Astrocyte (in vitro differentiated cells and primary cell): ENCODE data around the gene PLEKHG3. TPM values are rescaled to one million over a fixed set of nuclear protein-coding genes. Genes with fewer than 3 reads are reported as not detected.
A peak's percentile ranks its signal among the peaks of the same experiment; 100 is the strongest.

Experiments used
- DNase-seq: peaks from one replicate; pipeline ENCODE4 v3.0.0-alpha.2; 2010; ENCODE audit warnings: low read depth
- FAIRE-seq: peaks from 2 replicates; lab custom pipeline; 2011; peaks lifted over from hg19 to GRCh38; lab: Jason Lieb, UNC
- H2AFZ ChIP-seq: 2 replicates; pipeline ENCODE4 v1.6.0; 2012; ENCODE audit warnings: low read depth, low read length, inconsistent platforms
- H3K27ac ChIP-seq: 2 replicates; pipeline ENCODE4 v1.5.1; 2011; ENCODE audit warnings: low read depth, low read length, inconsistent platforms
- H3K27me3 ChIP-seq: 2 replicates; pipeline ENCODE4 v1.6.0; 2011; ENCODE audit warnings: low read length, inconsistent platforms; ENCODE audit not compliant: insufficient read depth
- H3K36me3 ChIP-seq: 2 replicates; pipeline ENCODE4 v1.5.1; 2011; ENCODE audit warnings: low read length, inconsistent platforms; ENCODE audit not compliant: insufficient read depth
- H3K4me1 ChIP-seq: 2 replicates; pipeline ENCODE4 v1.5.1; 2011; ENCODE audit warnings: low read length, inconsistent platforms; ENCODE audit not compliant: insufficient read depth
- H3K4me2 ChIP-seq: 2 replicates; pipeline ENCODE4 v1.6.0; 2012; ENCODE audit warnings: low read length, inconsistent platforms
- H3K4me3 ChIP-seq: 2 replicates; pipeline ENCODE4 v1.5.1; 2011; ENCODE audit warnings: low read depth, mild to moderate bottlenecking, low read length, inconsistent platforms; ENCODE audit not compliant: insufficient read depth
- H3K79me2 ChIP-seq: 2 replicates; pipeline ENCODE4 v1.6.0; 2012; ENCODE audit warnings: mild to moderate bottlenecking, low read length, inconsistent platforms; ENCODE audit not compliant: insufficient read depth
- H3K9ac ChIP-seq: 2 replicates; pipeline ENCODE4 v1.6.0; 2012; ENCODE audit warnings: mild to moderate bottlenecking, low read length, inconsistent platforms
- H3K9me3 ChIP-seq: 2 replicates; pipeline ENCODE4 v1.5.1; 2012; ENCODE audit warnings: low read depth, mild to moderate bottlenecking, low read length, inconsistent platforms; ENCODE audit not compliant: insufficient read depth
- H4K20me1 ChIP-seq: 2 replicates; pipeline ENCODE4 v1.6.0; 2012; ENCODE audit warnings: low read length, inconsistent platforms; ENCODE audit not compliant: insufficient read depth
- H3K27ac Mint-ChIP-seq: one replicate; pipeline ENCODE4 v1.8.0; 2021; ENCODE audit warnings: mild to moderate bottlenecking, mixed read lengths; ENCODE audit not compliant: unreplicated experiment
- H3K27me3 Mint-ChIP-seq: one replicate; pipeline ENCODE4 v1.8.0; 2021; ENCODE audit warnings: low read depth, mixed read lengths; ENCODE audit not compliant: unreplicated experiment
- H3K36me3 Mint-ChIP-seq: one replicate; pipeline ENCODE4 v1.8.0; 2021; ENCODE audit warnings: low read depth, mixed read lengths; ENCODE audit not compliant: unreplicated experiment
- H3K4me1 Mint-ChIP-seq: one replicate; pipeline ENCODE4 v1.8.0; 2021; ENCODE audit warnings: low read depth, mixed read lengths; ENCODE audit not compliant: unreplicated experiment
- H3K4me3 Mint-ChIP-seq: one replicate; pipeline ENCODE4 v1.8.0; 2021; ENCODE audit warnings: mild to moderate bottlenecking, moderate library complexity, mixed read lengths; ENCODE audit not compliant: unreplicated experiment
- H3K9me3 Mint-ChIP-seq: one replicate; pipeline ENCODE4 v1.8.0; 2021; ENCODE audit warnings: mild to moderate bottlenecking, mixed read lengths; ENCODE audit not compliant: unreplicated experiment
- EZH2 ChIP-seq: IDR thresholded peaks from 2 replicates; pipeline ENCODE4 v1.6.1; 2012; ENCODE audit warnings: mild to moderate bottlenecking, low read length, inconsistent platforms; ENCODE audit not compliant: insufficient read depth
- total RNA-seq: library from RNA; stranded (reverse); gene quantifications from 2 replicates; pipeline ENCODE4 v1.2.1, GENCODE V29; 2021
- TF ChIP-seq, protein P1 (sequence below): IDR thresholded peaks from 2 replicates; pipeline ENCODE4 v1.5.1; 2011; ENCODE audit warnings: low read depth, mild to moderate bottlenecking, inconsistent platforms, low read length, moderate library complexity; ENCODE audit not compliant: insufficient read depth

Gene PLEKHG3
- total RNA-seq, 1 donor from 2014 or later, result 98.6 TPM

DNA sequence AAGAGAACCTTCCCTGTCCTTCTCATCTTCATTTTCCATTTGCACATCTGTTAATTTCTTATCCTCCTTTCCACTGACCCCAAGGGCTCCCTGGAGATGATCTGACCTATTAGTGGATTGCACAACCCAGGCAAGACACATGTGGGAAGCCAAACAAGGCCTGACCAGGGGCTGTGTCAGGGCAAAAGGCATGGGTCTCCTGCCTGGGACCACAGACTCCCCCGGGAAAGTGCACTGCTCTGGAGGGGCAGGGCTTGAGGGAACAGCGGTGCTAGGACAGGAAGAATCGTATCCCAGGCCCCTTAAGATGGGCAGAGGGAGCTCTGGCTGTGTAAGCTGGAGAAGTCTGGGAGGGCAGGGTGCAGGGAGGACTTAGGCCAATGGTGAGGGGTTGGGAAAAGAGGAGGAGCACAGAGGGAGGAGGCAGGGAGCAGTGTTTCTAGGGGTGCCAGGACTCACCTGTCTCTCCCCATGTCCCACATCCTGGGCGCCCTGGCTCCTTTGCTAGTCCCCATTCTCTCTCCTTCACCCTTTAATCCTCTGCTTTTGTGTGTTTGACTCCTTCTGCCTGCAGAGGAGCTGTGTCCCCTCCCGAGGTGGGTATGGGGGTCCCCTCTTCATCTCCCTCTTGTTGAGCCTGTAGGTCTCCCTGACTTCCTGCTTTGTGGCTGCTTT is 25.3 kb downstream of the PLEKHG3 start:
- H3K27ac Mint-ChIP-seq, result no peak overlapping the region
- H3K4me2 ChIP-seq, result no peak overlapping the region
- H3K27me3 Mint-ChIP-seq, result no peaks in the 10 kb centered on the region
- FAIRE-seq (no peak), DNase-seq (no peak)
- TF ChIP-seq, protein P1, sequence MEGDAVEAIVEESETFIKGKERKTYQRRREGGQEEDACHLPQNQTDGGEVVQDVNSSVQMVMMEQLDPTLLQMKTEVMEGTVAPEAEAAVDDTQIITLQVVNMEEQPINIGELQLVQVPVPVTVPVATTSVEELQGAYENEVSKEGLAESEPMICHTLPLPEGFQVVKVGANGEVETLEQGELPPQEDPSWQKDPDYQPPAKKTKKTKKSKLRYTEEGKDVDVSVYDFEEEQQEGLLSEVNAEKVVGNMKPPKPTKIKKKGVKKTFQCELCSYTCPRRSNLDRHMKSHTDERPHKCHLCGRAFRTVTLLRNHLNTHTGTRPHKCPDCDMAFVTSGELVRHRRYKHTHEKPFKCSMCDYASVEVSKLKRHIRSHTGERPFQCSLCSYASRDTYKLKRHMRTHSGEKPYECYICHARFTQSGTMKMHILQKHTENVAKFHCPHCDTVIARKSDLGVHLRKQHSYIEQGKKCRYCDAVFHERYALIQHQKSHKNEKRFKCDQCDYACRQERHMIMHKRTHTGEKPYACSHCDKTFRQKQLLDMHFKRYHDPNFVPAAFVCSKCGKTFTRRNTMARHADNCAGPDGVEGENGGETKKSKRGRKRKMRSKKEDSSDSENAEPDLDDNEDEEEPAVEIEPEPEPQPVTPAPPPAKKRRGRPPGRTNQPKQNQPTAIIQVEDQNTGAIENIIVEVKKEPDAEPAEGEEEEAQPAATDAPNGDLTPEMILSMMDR, result no peak
- TF ChIP-seq EZH2, result no peak
- no peaks in the 10 kb centered on the region for H3K9me3 Mint-ChIP-seq
- peaks cover 19% of the 10 kb centered on the region for H3K36me3 ChIP-seq
- no peak overlapping the region for H3K27ac ChIP-seq
- no peaks in the 10 kb centered on the region for H3K9me3 ChIP-seq
- no peaks in the 10 kb centered on the region for H3K27me3 ChIP-seq
- no peak overlapping the region for H3K9ac ChIP-seq
- H3K4me3 Mint-ChIP-seq, result no peak overlapping the region
- H3K4me1 Mint-ChIP-seq, result peaks cover 32% of the 10 kb centered on the region
- H3K4me1 ChIP-seq, result peaks cover 23% of the 10 kb centered on the region
- H2AFZ ChIP-seq, result no peak overlapping the region
- peaks cover 20% of the 10 kb centered on the region for H3K36me3 Mint-ChIP-seq
- peaks cover 40% of the 10 kb centered on the region for H4K20me1 ChIP-seq
- H3K4me3 ChIP-seq, result no peak overlapping the region
- H3K79me2 ChIP-seq, result peaks cover 39% of the 10 kb centered on the region

GRCh38 chr14:64730061-64730440 is 25.8 kb downstream of the PLEKHG3 start:
- no peaks in the 10 kb centered on the region for H3K27me3 Mint-ChIP-seq
- FAIRE-seq (no peak), DNase-seq (no peak)
- no peak for TF ChIP-seq EZH2
- TF ChIP-seq, protein P1, result no peak
- Histone ChIP-seq H3K9me3 (no peaks in the 10 kb centered on the region), H3K4me2 (no peak overlapping the region), H3K79me2 (peaks cover 34% of the 10 kb centered on the region), H3K4me1 (peaks cover 21% of the 10 kb centered on the region), H3K36me3 (peaks cover 21% of the 10 kb centered on the region), H3K4me3 (no peak overlapping the region), H3K27ac (no peak overlapping the region), H2AFZ (no peak overlapping the region), H4K20me1 (peaks cover 35% of the 10 kb centered on the region), H3K9ac (no peak overlapping the region), H3K27me3 (no peaks in the 10 kb centered on the region)
- no peak overlapping the region for H3K4me3 Mint-ChIP-seq
- no peak overlapping the region for H3K27ac Mint-ChIP-seq
- H3K36me3 Mint-ChIP-seq, result peaks cover 20% of the 10 kb centered on the region
- H3K9me3 Mint-ChIP-seq, result no peaks in the 10 kb centered on the region
- peaks cover 27% of the 10 kb centered on the region for H3K4me1 Mint-ChIP-seq

DNA sequence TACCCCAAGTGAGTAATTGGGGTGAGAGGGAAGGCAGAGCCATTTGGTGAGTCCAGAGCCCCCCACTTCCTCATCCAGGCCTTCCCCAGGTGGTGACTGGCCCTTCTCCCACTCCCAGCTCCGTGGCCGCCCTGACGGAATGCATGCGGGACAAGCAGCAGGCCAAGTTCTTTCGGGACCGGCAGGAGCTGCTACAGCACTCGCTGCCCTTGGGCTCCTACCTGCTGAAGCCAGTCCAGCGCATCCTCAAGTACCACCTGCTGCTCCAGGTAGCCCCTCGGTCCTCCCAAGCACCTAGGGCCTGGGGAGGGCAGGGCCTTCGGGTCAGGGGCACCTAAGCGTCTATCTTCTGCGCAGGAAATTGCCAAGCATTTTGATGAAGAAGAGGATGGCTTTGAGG is 26.5 kb downstream of the PLEKHG3 start:
- H4K20me1 ChIP-seq, result peaks cover 29% of the 10 kb centered on the region
- Mint-ChIP-seq H3K4me1 (peaks cover 24% of the 10 kb centered on the region), H3K9me3 (no peaks in the 10 kb centered on the region), H3K36me3 (peaks cover 20% of the 10 kb centered on the region), H3K27ac (peak overlapping the region; percentile 19), H3K27me3 (no peaks in the 10 kb centered on the region), H3K4me3 (no peak overlapping the region)
- no peaks in the 10 kb centered on the region for H3K9me3 ChIP-seq
- H3K4me1 ChIP-seq, result peaks cover 14% of the 10 kb centered on the region
- H3K36me3 ChIP-seq, result peaks cover 21% of the 10 kb centered on the region
- TF ChIP-seq EZH2, result no peak
- TF ChIP-seq, protein P1, result no peak
- H3K79me2 ChIP-seq, result peaks cover 28% of the 10 kb centered on the region
- H3K4me3 ChIP-seq, result no peak overlapping the region
- DNase-seq (no peak), FAIRE-seq (no peak)
- no peaks in the 10 kb centered on the region for H3K27me3 ChIP-seq
- no peak overlapping the region for H3K27ac ChIP-seq
- H3K9ac ChIP-seq, result no peak overlapping the region
- H3K4me2 ChIP-seq, result no peak overlapping the region
- H2AFZ ChIP-seq, result no peak overlapping the region
